GM12874 (cell line): Measurements from ENCODE around the gene UBTFL1.

Source experiments
- CTCF ChIP-seq: IDR thresholded peaks from 2 replicates; pipeline ENCODE4 v1.5.1; 2011; ENCODE audit warnings: low read depth, mild to moderate bottlenecking, control low read depth, low read length, moderate library complexity; ENCODE audit not compliant: insufficient read depth

UBTFL1 gene

DNA sequence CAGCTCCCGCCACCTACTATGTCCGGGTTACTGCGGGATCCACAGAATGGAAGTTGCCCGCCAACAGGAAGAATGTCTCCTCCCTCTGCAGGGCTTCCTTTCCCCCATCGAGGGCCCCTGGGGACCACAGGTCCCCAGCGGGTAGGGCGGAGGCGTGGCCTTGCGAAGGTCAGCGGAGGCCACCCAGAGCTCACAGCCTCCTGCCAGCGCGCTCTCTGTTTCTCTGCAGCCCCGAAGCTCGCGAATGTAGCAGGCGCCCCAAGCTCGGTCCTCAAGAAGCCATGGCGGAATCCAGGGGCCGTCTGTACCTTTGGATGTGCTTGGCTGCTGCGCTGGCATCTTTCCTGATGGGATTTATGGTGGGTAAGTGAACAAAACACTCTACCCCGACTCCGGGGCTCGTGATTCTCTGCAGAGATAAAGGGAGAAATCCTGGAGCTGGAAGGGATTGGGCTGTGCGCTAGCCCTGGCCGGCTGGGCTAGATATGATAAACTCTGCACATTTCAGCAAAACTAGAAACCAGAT is 48.8 kb downstream of the UBTFL1 start, which contains the start of gene NAALAD2:
TSS of gene NAALAD2 (plus strand) at position 186 of the 526 bp plus-strand sequence. CDS start at position 282, 96 bp downstream.
- no peak for TF ChIP-seq CTCF

- TF ChIP-seq CTCF, result no peak
These were observed 49.3 kb downstream of the UBTFL1 start for GRCh38 chr11:90135016-90135415.
